Measurements from ENCODE around the gene RASSF4.

- no peak for TF ChIP-seq TAF1 (conservative IDR thresholded peaks at IDR 0.05)
- no peak for TF ChIP-seq CTCF (IDR thresholded peaks at IDR 0.05; ENCODE audit: low read depth, low read length, missing input control)
- TF ChIP-seq GABPA (IDR thresholded peaks at IDR 0.05 in 1 of 2, conservative IDR thresholded peaks at IDR 0.05 in 1 of 2): no peak
Measured at GRCh38 chr10:44927352-44927751, 32.2 kb upstream of the RASSF4 start.
